GM19463 (cell line): Measurements from ENCODE around the gene TESK2.

Experiments
- ATAC-seq: cut with Tn5 transposase; IDR thresholded peaks from one replicate; pipeline ENCODE4 v1.9.1; 2021; ENCODE audit warnings: mild to moderate bottlenecking, moderate library complexity; ENCODE audit not compliant: unreplicated experiment

Gene TESK2

DNA sequence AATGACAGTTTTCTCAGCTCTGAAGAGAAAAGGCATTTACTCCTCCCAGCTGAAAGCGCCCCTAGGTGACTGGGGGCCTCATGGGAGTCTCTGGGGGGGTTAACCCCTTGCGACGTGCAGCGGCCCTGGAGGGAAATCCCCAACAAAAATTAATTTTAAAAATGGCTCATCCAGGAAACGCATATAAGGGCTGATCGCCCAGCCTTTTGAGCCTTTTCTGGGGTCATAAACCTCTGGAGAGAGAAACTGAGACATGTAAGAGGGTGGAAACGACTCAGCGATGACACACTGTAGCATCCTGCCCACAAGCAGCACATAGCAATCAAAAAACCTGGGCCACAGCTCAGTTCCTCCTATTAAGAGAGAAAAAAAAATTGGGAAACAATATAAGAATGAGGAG is 184.6 kb downstream of the TESK2 start:
- ATAC-seq = no peak

GRCh38 chr1:45305231-45305630 is 185.7 kb downstream of the TESK2 start:
- ATAC-seq = no peak

GRCh38 chr1:45304311-45305081 is 186.5 kb downstream of the TESK2 start:
- ATAC-seq = no peak

GRCh38 chr1:45303520-45304310 is 187.2 kb downstream of the TESK2 start:
- ATAC-seq = peak; percentile 68

- no peak for ATAC-seq
These were observed 188.3 kb downstream of the TESK2 start for GRCh38 chr1:45302505-45303150.

GRCh38 chr1:45300669-45300997 is 190.3 kb downstream of the TESK2 start:
- ATAC-seq = no peak

DNA sequence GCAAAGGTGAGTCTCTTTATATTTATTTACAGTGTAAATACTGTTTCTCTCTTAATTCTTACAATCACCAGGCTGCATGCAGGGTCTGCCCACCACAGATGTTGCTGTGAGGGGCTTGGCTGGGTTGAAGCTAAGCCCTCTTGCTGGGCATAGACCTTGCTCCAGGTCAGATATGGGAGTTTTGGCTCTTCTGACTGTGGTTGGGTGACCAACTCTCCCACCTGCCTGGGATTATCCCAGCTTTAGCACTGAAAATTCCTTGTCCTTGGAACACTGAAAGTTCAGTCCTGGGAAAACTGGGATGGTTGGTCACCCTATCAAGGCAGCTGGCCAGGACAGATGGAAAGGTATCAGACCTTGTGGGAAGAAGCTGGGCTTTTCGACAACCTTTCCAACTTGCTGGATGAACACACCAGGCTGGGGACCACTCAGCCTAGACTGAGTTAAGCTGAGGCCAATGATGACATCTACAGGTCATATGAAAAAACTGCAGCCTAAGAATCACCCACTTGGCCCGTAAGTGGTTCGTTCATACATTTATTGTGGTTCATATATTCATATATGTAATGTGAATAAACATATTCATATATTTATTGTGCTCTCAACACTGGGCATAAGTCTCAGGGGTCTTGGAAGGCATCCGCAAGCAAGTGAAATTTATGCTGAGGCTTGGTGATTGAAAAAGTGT is 190.8 kb downstream of the TESK2 start:
- no peak for ATAC-seq

DNA sequence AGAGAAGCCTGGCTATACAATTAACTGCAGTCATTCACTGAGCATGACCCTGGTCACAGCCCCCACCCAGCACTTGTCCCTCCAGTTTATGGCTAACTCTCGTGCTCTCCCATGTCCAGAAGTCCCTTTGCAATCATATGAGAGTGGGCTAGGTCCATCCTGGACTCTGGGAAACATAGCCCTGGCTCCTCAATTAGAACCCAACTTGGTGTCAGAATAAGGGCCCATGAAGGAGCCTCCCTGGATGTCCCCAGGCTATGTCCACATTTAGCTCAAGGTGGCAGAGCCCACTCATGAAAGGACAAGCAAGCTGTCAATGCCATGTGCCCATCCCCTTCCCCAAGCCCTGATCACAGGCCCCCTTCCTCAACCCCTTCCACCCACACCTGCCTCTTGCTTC is 191.7 kb downstream of the TESK2 start:
- ATAC-seq = no peak

DNA sequence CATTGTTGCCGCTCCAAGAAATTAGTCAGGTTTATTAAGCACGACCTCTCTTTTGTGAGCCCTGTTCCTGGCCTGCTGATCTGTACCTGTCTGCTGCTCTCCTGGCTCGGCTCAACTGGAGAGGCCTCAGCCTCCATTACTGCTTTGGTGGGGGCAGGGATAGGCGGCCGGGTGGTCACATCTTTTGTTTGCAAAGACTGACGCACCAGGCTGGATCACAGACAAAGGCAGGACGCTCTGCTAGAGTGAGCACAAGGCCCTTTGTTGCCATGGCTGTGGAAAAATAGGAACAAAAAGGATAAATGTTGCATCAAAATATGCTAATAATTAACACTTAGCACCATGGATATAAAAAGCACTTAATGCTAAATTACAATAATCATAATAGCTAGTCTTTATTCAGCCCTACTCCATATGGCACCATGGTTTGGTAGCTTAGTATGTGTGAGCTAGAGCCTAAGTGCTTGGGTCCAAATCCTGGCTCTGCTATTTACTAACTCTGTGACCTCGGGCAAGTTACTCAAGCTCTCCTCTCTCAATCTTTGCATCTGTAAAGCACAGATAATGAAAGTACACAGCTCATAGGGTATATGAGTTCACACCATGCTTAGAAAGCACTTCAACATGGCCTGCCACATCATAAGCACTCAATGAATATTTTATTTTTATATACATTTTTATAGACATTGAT is 193.2 kb downstream of the TESK2 start:
- ATAC-seq = no peak
